Amygdala (tissue), 56 donors: ENCODE data around the gene ZMYND15.
"Not testable (repeated sequence)": the region's sequence is repeated elsewhere in the genome, so short reads cannot be mapped to it uniquely, and the experiment has no call there.

ENCODE experiments used
- DNase-seq, 56 donors: peaks; one replicate each; lab custom pipeline; 2025; lab: John Stamatoyannopoulos, UW

Gene ZMYND15

GRCh38 chr17:4714340-4715062, 25.1 kb upstream of the ZMYND15 start:
- not testable (repeated sequence) for DNase-seq

GRCh38 chr17:4715063-4715744, 24.4 kb upstream of the ZMYND15 start:
- no peak for DNase-seq

GRCh38 chr17:4716081-4716480, 23.6 kb upstream of the ZMYND15 start:
- no peak for DNase-seq

GRCh38 chr17:4717791-4718190, 21.8 kb upstream of the ZMYND15 start:
- no peak for DNase-seq

GRCh38 chr17:4718276-4718675, 21.4 kb upstream of the ZMYND15 start:
- DNase-seq = no peak

- DNase-seq = no peak
These were observed 20.5 kb upstream of the ZMYND15 start for GRCh38 chr17:4719146-4719545.

- DNase-seq = no peak
These were observed 19.9 kb upstream of the ZMYND15 start for GRCh38 chr17:4719684-4720221.

GRCh38 chr17:4720787-4721186, 18.8 kb upstream of the ZMYND15 start:
- no peak for DNase-seq

- DNase-seq = peak in 2 of 56 donors; percentile 4 to 19
These were observed 18.2 kb upstream of the ZMYND15 start for GRCh38 chr17:4721203-4722135.

- no peak for DNase-seq
These were observed 16.9 kb upstream of the ZMYND15 start for GRCh38 chr17:4722678-4723240.

- DNase-seq = no peak
These were observed 15.0 kb upstream of the ZMYND15 start for GRCh38 chr17:4724650-4725049.

GRCh38 chr17:4725646-4726310, 13.9 kb upstream of the ZMYND15 start:
- DNase-seq = no peak

- no peak for DNase-seq
These were observed 11.5 kb upstream of the ZMYND15 start for GRCh38 chr17:4728124-4728523.

- peak in 4 of 56 donors; percentile 9 to 36 (median 28) for DNase-seq
These were observed 6.5 kb upstream of the ZMYND15 start for GRCh38 chr17:4733073-4733531.

- DNase-seq = no peak
These were observed 4.7 kb upstream of the ZMYND15 start for GRCh38 chr17:4734857-4735475.

GRCh38 chr17:4735876-4736651, 3.6 kb upstream of the ZMYND15 start:
- DNase-seq = peak in 7 of 56 donors; percentile 14 to 50 (median 20)

GRCh38 chr17:4738136-4739121, 1.2 kb upstream of the ZMYND15 start:
- DNase-seq = no peak
